Lung (tissue), 12 donors: ENCODE measurements around the gene BCAM. TPM values are rescaled to one million over a fixed set of nuclear protein-coding genes. Genes with fewer than 3 reads are reported as not detected.

Experiments
- ATAC-seq: fragments of 200-7000 bp; cut with Tn5 transposase; one replicate; pipeline ENCODE4 v1.9.1; 2020; ENCODE audit warnings: moderate number of reproducible peaks; ENCODE audit not compliant: insufficient read depth, low FRiP score
- DNase-seq, 3 donors: peaks; one replicate each; pipeline ENCODE4 v3.0.0-alpha.2; 2013 to 2017
- H3K27ac ChIP-seq, 2 donors: one replicate each; pipeline ENCODE4 v1.5.1; 2013; ENCODE audit warnings: mild to moderate bottlenecking in 2 of 2, moderate library complexity in 2 of 2, control low read depth in 1 of 2, inconsistent platforms in 1 of 2, low read depth in 1 of 2, low read length in 1 of 2
- H3K27me3 ChIP-seq, 3 donors: one replicate each; pipeline ENCODE4 v1.5.1; 2013; ENCODE audit warnings: low read length in 2 of 3; ENCODE audit not compliant: control insufficient read depth in 3 of 3, insufficient read depth in 3 of 3
- H3K36me3 ChIP-seq, 4 donors: one replicate each; pipeline ENCODE4 v1.5.1; 2013; ENCODE audit warnings: low read length in 4 of 4, mild to moderate bottlenecking in 1 of 4, moderate library complexity in 1 of 4; ENCODE audit not compliant: control insufficient read depth in 4 of 4, insufficient read depth in 4 of 4
- H3K4me1 ChIP-seq, 5 donors: one replicate each; pipeline ENCODE4 v1.5.1; 2013; ENCODE audit warnings: low read length in 5 of 5, mild to moderate bottlenecking in 2 of 5, moderate library complexity in 1 of 5; ENCODE audit not compliant: control insufficient read depth in 5 of 5, insufficient read depth in 5 of 5
- H3K4me3 ChIP-seq: one replicate; pipeline ENCODE4 v1.5.1; 2013; ENCODE audit warnings: mild to moderate bottlenecking, control low read depth, moderate library complexity
- H3K9ac ChIP-seq, 2 donors: one replicate each; pipeline ENCODE4 v1.5.1; 2013; ENCODE audit warnings: low read length in 2 of 2, control low read depth in 1 of 2; ENCODE audit not compliant: insufficient read depth in 1 of 2
- H3K9me3 ChIP-seq, 4 donors: one replicate each; pipeline ENCODE4 v1.5.1; 2013; ENCODE audit warnings: low read length in 3 of 4, mild to moderate bottlenecking in 1 of 4, moderate library complexity in 1 of 4; ENCODE audit not compliant: control insufficient read depth in 4 of 4, insufficient read depth in 3 of 4
- CTCF ChIP-seq: IDR thresholded peaks from 2 replicates; pipeline ENCODE4 v1.5.1; 2012; ENCODE audit warnings: mild to moderate bottlenecking; ENCODE audit errors: control extremely low read depth, extremely low read depth
- whole genome bisulfite sequencing, 2 donors: extraction: QIAGEN DNeasy Blood & Tissue Kit; methylation state at CpG; one replicate each; pipeline ENCODE4 v1.1.7; 2013; 5-methylcytosine and 5-hydroxymethylcytosine counted together
- polyA plus RNA-seq, 2 donors: library from polyadenylated mRNA; stranded (reverse); fragments of 200-250 nt; gene quantifications; one replicate each; pipeline ENCODE4 v1.2.1, GENCODE V29; 2013
- total RNA-seq, 2 donors: library from RNA; depleted of rRNA in 1 of 2; stranded (reverse); fragments of >200 nt in 1 of 2; gene quantifications; one replicate each; pipeline ENCODE4 v1.2.1, GENCODE V29; 2014 to 2021
- donor health status: control.
- donor health status: control.
- donor health status: Bipolar disorder and iron deficiency.
- donor health status: healthy.
- donor health status: DM: yes; HTN: yes; CAD: no.

Gene BCAM
- total and polyA plus RNA-seq, 4 donors, result 59.2 to 225 (median 185) TPM

- H3K27me3 ChIP-seq, result no peaks in the 10 kb centered on the region
- TF ChIP-seq CTCF, result no peak
- ATAC-seq (no peak), DNase-seq (peak in 2 of 3 donors; percentile 38 to 71)
- no peaks in the 10 kb centered on the region for H3K9me3 ChIP-seq
- H3K4me1 ChIP-seq, result peaks cover 0 to 2% (median 0%) of the 10 kb centered on the region in 5 donors
- H3K27ac ChIP-seq, result peak overlapping the region; percentile 47 to 75
- H3K9ac ChIP-seq, result no peak overlapping the region
- WGBS, 2 donors, result 14 to 34% methylated on average over 12 of the region's 12 CpGs
- H3K36me3 ChIP-seq, result no peaks in the 10 kb centered on the region
- H3K4me3 ChIP-seq, result no peak overlapping the region
These were observed 12.2 kb upstream of the BCAM start for GRCh38 chr19:44796701-44797115.

- no peak overlapping the region for H3K9ac ChIP-seq
- H3K9me3 ChIP-seq, result peaks cover 0 to 4% (median 0%) of the 10 kb centered on the region in 4 donors
- DNase-seq (no peak), ATAC-seq (no peak)
- no peak for TF ChIP-seq CTCF
- H3K4me1 ChIP-seq, result peaks cover 0 to 3% (median 0%) of the 10 kb centered on the region in 5 donors
- 69 to 72% methylated on average over 10 of the region's 10 CpGs for WGBS, 2 donors
- H3K27ac ChIP-seq, result peak overlapping the region in 1 of 2 donors; percentile 6
- H3K36me3 ChIP-seq, result no peaks in the 10 kb centered on the region
- H3K4me3 ChIP-seq, result no peak overlapping the region
- H3K27me3 ChIP-seq, result no peaks in the 10 kb centered on the region
These were observed 9.1 kb upstream of the BCAM start for GRCh38 chr19:44799627-44800346.

- no peak overlapping the region for H3K4me3 ChIP-seq
- peak; percentile 96 for TF ChIP-seq CTCF
- DNase-seq, result peak; percentile 81 to 87 (median 86)
- peaks cover 0 to 3% (median 0%) of the 10 kb centered on the region in 5 donors for H3K4me1 ChIP-seq
- H3K27me3 ChIP-seq, result no peaks in the 10 kb centered on the region
- no peak overlapping the region for H3K27ac ChIP-seq
- H3K36me3 ChIP-seq, result no peaks in the 10 kb centered on the region
- H3K9ac ChIP-seq, result no peak overlapping the region
- ATAC-seq, result peak; percentile 89
- peaks cover 0 to 4% (median 0%) of the 10 kb centered on the region in 4 donors for H3K9me3 ChIP-seq
- 0 to 3% methylated on average over 3 of the region's 3 CpGs for WGBS, 2 donors
These were observed 8.4 kb upstream of the BCAM start for GRCh38 chr19:44800461-44800860.
